Measurements from ENCODE around the gene PPM1M.
"Not testable (repeated sequence)": the region's sequence is repeated elsewhere in the genome, so short reads cannot be mapped to it uniquely, and the experiment has no call there.

Gene PPM1M

GRCh38 chr3:52248165-52248541, 2.6 kb downstream of the PPM1M start:
- DNase-seq = no peak

GRCh38 chr3:52248816-52249547, 3.4 kb downstream of the PPM1M start:
- DNase-seq = no peak

GRCh38 chr3:52249683-52250082, 4.1 kb downstream of the PPM1M start:
- no peak for DNase-seq

- DNase-seq = no peak
Measured at GRCh38 chr3:52250122-52250521, 4.6 kb downstream of the PPM1M start.

- no peak for DNase-seq
Measured at GRCh38 chr3:52253314-52254304, 8.1 kb downstream of the PPM1M start.

- DNase-seq = no peak
Measured at GRCh38 chr3:52254608-52255007, 9.0 kb downstream of the PPM1M start.

- no peak for DNase-seq
Measured at GRCh38 chr3:52256159-52256558, 10.6 kb downstream of the PPM1M start.

- no peak for DNase-seq
Measured at GRCh38 chr3:52256622-52257021, 11.1 kb downstream of the PPM1M start.

- no peak for DNase-seq
Measured at GRCh38 chr3:52257911-52258310, 12.4 kb downstream of the PPM1M start.

- no peak for DNase-seq
Measured at GRCh38 chr3:52259035-52259434, 13.5 kb downstream of the PPM1M start.

GRCh38 chr3:52259448-52259847, 13.9 kb downstream of the PPM1M start:
- DNase-seq = no peak

GRCh38 chr3:52262447-52262846, 16.9 kb downstream of the PPM1M start:
- no peak for DNase-seq

GRCh38 chr3:52265387-52265786, 19.8 kb downstream of the PPM1M start:
- no peak for DNase-seq

- no peak for DNase-seq
Measured at GRCh38 chr3:52268036-52268435, 22.5 kb downstream of the PPM1M start.

GRCh38 chr3:52269776-52270175, 24.2 kb downstream of the PPM1M start:
- no peak for DNase-seq

- no peak for DNase-seq
Measured at GRCh38 chr3:52270252-52270754, 24.7 kb downstream of the PPM1M start.

GRCh38 chr3:52272172-52272571, 26.6 kb downstream of the PPM1M start:
- DNase-seq = not testable (repeated sequence)

- DNase-seq = no peak
Measured at GRCh38 chr3:52272831-52273230, 27.3 kb downstream of the PPM1M start.

GRCh38 chr3:52274781-52275180, 29.2 kb downstream of the PPM1M start:
- DNase-seq = not testable (repeated sequence)

GRCh38 chr3:52277071-52277964, 31.8 kb downstream of the PPM1M start:
- DNase-seq = peak; percentile 50

GRCh38 chr3:52277972-52278509, 32.5 kb downstream of the PPM1M start:
- no peak for DNase-seq

- peak; percentile 93 for DNase-seq
Measured at GRCh38 chr3:52278510-52279069, 33.0 kb downstream of the PPM1M start, which contains the start of gene WDR82. WDR82 (minus strand) TSS chr3:52278649; CDS start chr3:52278361, 288 bp downstream.

All from kidney glomerular epithelial cell (primary cell).